RWPE2 (cell line): Measurements from ENCODE around the gene FBLN2.

ENCODE experiments used
- ATAC-seq: fragments of 200-7000 bp; cut with Tn5 transposase; 3 replicates; pipeline ENCODE4 v1.9.1; 2021; ENCODE audit warnings: low read depth
- DNase-seq: peaks from one replicate; pipeline ENCODE4 v3.0.0-alpha.2; 2020; ENCODE audit warnings: low spot score
- H3K27ac ChIP-seq: fragments of 450-650 bp; 2 replicates; pipeline ENCODE4 v1.5.1; 2017; ENCODE audit warnings: mild to moderate bottlenecking; ENCODE audit not compliant: poor library complexity, severe bottlenecking
- H3K27me3 ChIP-seq: fragments of 250-450 bp; sonication (Bioruptor Pico); 2 replicates; pipeline ENCODE4 v1.5.1; 2021; ENCODE audit warnings: mild to moderate bottlenecking, moderate library complexity; ENCODE audit not compliant: insufficient read depth, poor library complexity, severe bottlenecking
- H3K36me3 ChIP-seq: fragments of 250-450 bp; sonication (Bioruptor Pico); 2 replicates; pipeline ENCODE4 v1.5.1; 2020; ENCODE audit warnings: low read depth, mild to moderate bottlenecking, moderate library complexity
- H3K4me1 ChIP-seq: fragments of 250-450 bp; sonication (Bioruptor Pico); 2 replicates; pipeline ENCODE4 v1.5.1; 2021; ENCODE audit warnings: mild to moderate bottlenecking, moderate library complexity; ENCODE audit not compliant: insufficient read depth, poor library complexity, severe bottlenecking
- H3K4me3 ChIP-seq: fragments of 250-450 bp; sonication (Bioruptor Pico); 2 replicates; pipeline ENCODE4 v1.5.1; 2021; ENCODE audit warnings: mild to moderate bottlenecking, moderate library complexity; ENCODE audit not compliant: severe bottlenecking
- H3K9me3 ChIP-seq: fragments of 250-450 bp; sonication (Bioruptor Pico); 2 replicates; pipeline ENCODE4 v1.5.1; 2021; ENCODE audit warnings: mild to moderate bottlenecking, moderate library complexity; ENCODE audit not compliant: severe bottlenecking
- CTCF ChIP-seq: fragments of 450-650 bp; IDR thresholded peaks from one replicate; pipeline ENCODE4 v1.5.1; 2017; ENCODE audit warnings: mild to moderate bottlenecking, moderate library complexity; ENCODE audit not compliant: poor library complexity, severe bottlenecking

The FBLN2 gene

GRCh38 chr3:13621381-13622221 is 72.7 kb downstream of the FBLN2 start:
- TF ChIP-seq CTCF, result no peak
- no peak for DNase-seq
- Histone ChIP-seq H3K4me1 (peaks cover 6% of the 10 kb centered on the region), H3K27me3 (no peaks in the 10 kb centered on the region), H3K36me3 (no peaks in the 10 kb centered on the region), H3K9me3 (no peaks in the 10 kb centered on the region), H3K4me3 (no peak overlapping the region), H3K27ac (no peak overlapping the region)
- no peak for ATAC-seq

DNA sequence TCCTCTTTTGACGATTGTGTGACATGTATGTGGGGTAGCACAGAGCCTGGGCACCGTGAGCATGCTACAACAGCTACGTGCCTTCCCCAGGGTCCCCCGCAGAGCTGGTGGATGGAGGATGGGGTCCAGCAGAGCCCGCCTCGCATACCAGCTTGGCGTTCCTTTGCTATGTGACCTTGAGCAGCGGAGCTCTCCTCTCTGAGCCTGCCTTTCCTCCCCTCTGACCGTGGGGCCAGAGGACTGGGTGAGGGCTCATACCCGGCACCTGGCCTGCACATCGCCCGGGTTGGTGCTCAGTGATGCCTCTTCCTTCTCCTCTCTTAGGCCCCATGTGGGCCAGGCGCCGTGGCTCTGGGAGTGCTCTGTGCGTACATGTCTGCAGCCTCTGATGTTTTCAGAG is 73.4 kb downstream of the FBLN2 start:
- Histone ChIP-seq H3K36me3 (no peaks in the 10 kb centered on the region), H3K4me3 (no peak overlapping the region), H3K27ac (peak overlapping the region; percentile 74), H3K27me3 (no peaks in the 10 kb centered on the region), H3K9me3 (no peaks in the 10 kb centered on the region), H3K4me1 (peaks cover 6% of the 10 kb centered on the region)
- no peak for TF ChIP-seq CTCF
- no peak for DNase-seq
- ATAC-seq, result no peak

DNA sequence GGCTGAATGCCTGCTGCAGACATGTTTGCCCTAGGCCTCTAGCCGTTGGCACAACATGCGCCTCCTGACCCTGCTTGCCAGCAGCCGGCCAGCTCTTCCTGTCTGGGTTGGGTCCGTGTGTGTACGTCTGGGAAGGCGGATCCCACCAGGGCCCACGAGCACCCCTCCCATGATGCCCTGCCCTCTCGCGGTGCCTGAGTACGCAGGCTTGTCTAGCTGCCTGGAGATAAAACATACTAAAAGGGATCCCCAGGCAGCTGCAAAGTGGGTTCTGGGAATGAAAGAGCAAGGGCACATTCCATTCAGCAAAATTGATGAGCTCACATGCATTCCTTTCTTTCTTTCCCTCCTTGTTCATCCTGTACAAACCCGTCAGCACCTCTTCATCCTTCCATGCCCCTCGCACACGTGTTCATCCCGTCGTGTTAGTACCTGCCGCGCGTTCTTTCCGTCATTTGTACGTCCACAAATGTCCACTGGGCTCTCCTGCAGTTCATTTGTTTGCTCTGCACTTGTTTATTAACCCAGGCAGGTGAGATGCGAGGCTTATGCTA is 74.3 kb downstream of the FBLN2 start:
- TF ChIP-seq CTCF, result peak; percentile 10
- Histone ChIP-seq H3K36me3 (no peaks in the 10 kb centered on the region), H3K9me3 (no peaks in the 10 kb centered on the region), H3K4me1 (peaks cover 6% of the 10 kb centered on the region), H3K27ac (peak overlapping the region; percentile 74), H3K27me3 (no peaks in the 10 kb centered on the region), H3K4me3 (no peak overlapping the region)
- ATAC-seq, result peak; percentile 82
- no peak for DNase-seq

DNA sequence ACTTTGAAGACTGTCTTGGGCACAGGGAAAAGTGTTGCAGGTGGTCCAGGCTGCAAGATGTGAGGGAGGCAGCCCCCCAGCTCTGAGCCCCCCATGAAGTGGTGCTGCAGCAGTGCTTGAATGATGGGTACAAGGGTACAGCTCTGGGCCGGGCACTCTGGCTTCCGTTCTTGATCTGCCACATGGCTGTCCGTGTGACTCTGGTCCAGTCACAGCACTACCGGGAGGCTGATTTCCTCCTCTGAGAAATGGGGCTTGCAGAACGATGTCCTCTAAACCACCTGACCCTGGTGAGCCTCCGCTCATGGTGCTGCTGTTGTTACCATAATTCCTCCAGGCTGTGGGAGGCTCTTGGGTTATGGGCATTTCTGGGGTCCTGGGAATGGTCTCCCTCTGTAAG is 75.1 kb downstream of the FBLN2 start:
- peak overlapping the region; percentile 74 for H3K27ac ChIP-seq
- no peaks in the 10 kb centered on the region for H3K9me3 ChIP-seq
- ATAC-seq, result no peak
- H3K36me3 ChIP-seq, result no peaks in the 10 kb centered on the region
- H3K4me3 ChIP-seq, result no peak overlapping the region
- H3K27me3 ChIP-seq, result no peaks in the 10 kb centered on the region
- no peak for DNase-seq
- TF ChIP-seq CTCF, result no peak
- H3K4me1 ChIP-seq, result peaks cover 6% of the 10 kb centered on the region

- Histone ChIP-seq H3K4me3 (no peak overlapping the region), H3K27ac (no peak overlapping the region), H3K9me3 (no peaks in the 10 kb centered on the region), H3K36me3 (no peaks in the 10 kb centered on the region), H3K4me1 (peaks cover 6% of the 10 kb centered on the region), H3K27me3 (no peaks in the 10 kb centered on the region)
- DNase-seq, result no peak
- TF ChIP-seq CTCF, result no peak
- ATAC-seq, result no peak
These were observed 75.8 kb downstream of the FBLN2 start for GRCh38 chr3:13624671-13625125.
